GM19468 (cell line): ENCODE data around the gene ATRAID.
"Not testable (repeated sequence)": the region's sequence is repeated elsewhere in the genome, so short reads cannot be mapped to it uniquely, and the experiment has no call there.

ENCODE experiments used
- ATAC-seq: cut with Tn5 transposase; IDR thresholded peaks from one replicate; pipeline ENCODE4 v1.9.1; 2021; ENCODE audit warnings: mild to moderate bottlenecking, moderate library complexity, moderate number of reproducible peaks; ENCODE audit not compliant: unreplicated experiment; ENCODE audit errors: extremely low read depth

Gene ATRAID

GRCh38 chr2:27191070-27191829 is 20.6 kb upstream of the ATRAID start:
- no peak for ATAC-seq

GRCh38 chr2:27194538-27195354 is 17.1 kb upstream of the ATRAID start:
- ATAC-seq: no peak

GRCh38 chr2:27195799-27196198 is 16.0 kb upstream of the ATRAID start:
- ATAC-seq: not testable (repeated sequence)

- ATAC-seq: not testable (repeated sequence)
These were observed 13.8 kb upstream of the ATRAID start for GRCh38 chr2:27198068-27198467.

GRCh38 chr2:27198627-27199026 is 13.2 kb upstream of the ATRAID start:
- ATAC-seq: no peak

- ATAC-seq: no peak
These were observed 12.6 kb upstream of the ATRAID start for GRCh38 chr2:27199241-27199640.

- no peak for ATAC-seq
These were observed 10.2 kb upstream of the ATRAID start for GRCh38 chr2:27201675-27202074.

GRCh38 chr2:27202854-27203253 is 9.0 kb upstream of the ATRAID start:
- no peak for ATAC-seq

- no peak for ATAC-seq
These were observed 8.1 kb upstream of the ATRAID start for GRCh38 chr2:27203741-27204140.

- no peak for ATAC-seq
These were observed 7.3 kb upstream of the ATRAID start for GRCh38 chr2:27204566-27204965.

- no peak for ATAC-seq
These were observed 6.6 kb upstream of the ATRAID start for GRCh38 chr2:27205206-27205605.

- ATAC-seq: no peak
These were observed 5.5 kb upstream of the ATRAID start for GRCh38 chr2:27206346-27206745.

- ATAC-seq: no peak
These were observed 3.3 kb upstream of the ATRAID start for GRCh38 chr2:27208486-27209050.

GRCh38 chr2:27209621-27210401 is 2.0 kb upstream of the ATRAID start:
- ATAC-seq: no peak

- ATAC-seq: no peak
These were observed 449 bp upstream of the ATRAID start for GRCh38 chr2:27211241-27211942.

GRCh38 chr2:27212626-27213471 is 1.0 kb downstream of the ATRAID start:
- ATAC-seq: no peak

- no peak for ATAC-seq
These were observed 3.1 kb downstream of the ATRAID start for GRCh38 chr2:27214941-27215340.

GRCh38 chr2:27216416-27217137 is 4.7 kb downstream of the ATRAID start:
- no peak for ATAC-seq
